Spleen (tissue), 7 donors: ENCODE measurements around the gene BTRC.

ENCODE experiments used
- POLR2A ChIP-seq, 3 donors: fragments of 450-650 bp; IDR thresholded peaks; one replicate each; pipeline ENCODE4 v1.5.1; 2017; ENCODE audit warnings: antibody characterized with exemption in 3 of 3, mild to moderate bottlenecking in 1 of 3
- POLR2AphosphoS5 ChIP-seq, 3 donors: sonication (generic); formaldehyde crosslinking; IDR thresholded peaks; one replicate each; pipeline ENCODE4 v1.5.1; 2017; ENCODE audit warnings: antibody characterized with exemption in 3 of 3
- TF ChIP-seq, protein P1 (sequence below), 11 experiments: fragments of 200-600 bp in 7 of 11; fragments of 450-650 bp in 4 of 11; sonication (generic) in 4 of 11; IDR thresholded peaks in 8 of 11; conservative IDR thresholded peaks in 3 of 11; 1 replicate in 7 of 11; 2 replicates in 4 of 11; pipeline versions ENCODE4 v1.4.0 to v1.8.0; 2016 to 2021; ENCODE audit warnings: antibody characterized with exemption in 11 of 11, inconsistent platforms in 4 of 11, mild to moderate bottlenecking in 1 of 11
- donor health status: DM: no; HTN: no; CAD: no; lungs with moderate emphysema.
- donor health status: DM: no; HTN: no; CAD: no.
- donor health status: DM: no; HTN: no; CAD: no.

DNA sequence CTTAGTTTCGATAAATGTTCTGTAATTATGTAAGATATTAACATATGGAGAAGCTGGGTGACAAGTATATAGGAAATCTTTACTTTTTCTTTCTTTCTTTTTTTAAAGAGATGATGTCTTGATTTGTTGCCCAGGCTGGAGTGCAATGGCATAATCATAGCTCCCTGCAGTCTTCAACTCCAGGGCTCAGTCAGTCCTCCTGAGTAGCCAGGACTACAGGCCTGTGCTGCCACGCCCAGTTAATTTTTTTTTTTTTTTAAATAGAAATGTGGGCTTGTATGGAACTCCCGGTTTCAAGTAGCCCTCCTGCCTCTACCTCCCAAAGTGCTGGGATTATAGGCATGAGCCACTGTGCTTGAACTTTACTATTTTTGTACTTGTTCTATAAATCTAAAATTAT, 122.4 kb downstream of the BTRC start:
- TF ChIP-seq, protein P1, sequence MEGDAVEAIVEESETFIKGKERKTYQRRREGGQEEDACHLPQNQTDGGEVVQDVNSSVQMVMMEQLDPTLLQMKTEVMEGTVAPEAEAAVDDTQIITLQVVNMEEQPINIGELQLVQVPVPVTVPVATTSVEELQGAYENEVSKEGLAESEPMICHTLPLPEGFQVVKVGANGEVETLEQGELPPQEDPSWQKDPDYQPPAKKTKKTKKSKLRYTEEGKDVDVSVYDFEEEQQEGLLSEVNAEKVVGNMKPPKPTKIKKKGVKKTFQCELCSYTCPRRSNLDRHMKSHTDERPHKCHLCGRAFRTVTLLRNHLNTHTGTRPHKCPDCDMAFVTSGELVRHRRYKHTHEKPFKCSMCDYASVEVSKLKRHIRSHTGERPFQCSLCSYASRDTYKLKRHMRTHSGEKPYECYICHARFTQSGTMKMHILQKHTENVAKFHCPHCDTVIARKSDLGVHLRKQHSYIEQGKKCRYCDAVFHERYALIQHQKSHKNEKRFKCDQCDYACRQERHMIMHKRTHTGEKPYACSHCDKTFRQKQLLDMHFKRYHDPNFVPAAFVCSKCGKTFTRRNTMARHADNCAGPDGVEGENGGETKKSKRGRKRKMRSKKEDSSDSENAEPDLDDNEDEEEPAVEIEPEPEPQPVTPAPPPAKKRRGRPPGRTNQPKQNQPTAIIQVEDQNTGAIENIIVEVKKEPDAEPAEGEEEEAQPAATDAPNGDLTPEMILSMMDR (IDR thresholded peaks at IDR 0.05 in 8 of 11, conservative IDR thresholded peaks at IDR 0.05 in 3 of 11), result no peak
- no peak for TF ChIP-seq POLR2A (IDR thresholded peaks at IDR 0.05)
- TF ChIP-seq POLR2AphosphoS5 (IDR thresholded peaks at IDR 0.05), result no peak
